Ishikawa (cell line): Measurements from ENCODE around the gene HOTAIR.

Source experiments
- CEBPB ChIP-seq: IDR thresholded peaks from 2 replicates; pipeline ENCODE4 v1.6.1; 2012
- CREB1 ChIP-seq: IDR thresholded peaks from 2 replicates; pipeline ENCODE4 v1.6.1; 2012; ENCODE audit warnings: low read depth
- EGR1 ChIP-seq: IDR thresholded peaks from 2 replicates; pipeline ENCODE4 v1.6.1; 2012
- EP300 ChIP-seq: IDR thresholded peaks from 2 replicates; pipeline ENCODE4 v1.6.1; 2012; ENCODE audit warnings: borderline replicate concordance
- FOXM1 ChIP-seq: IDR thresholded peaks from 2 replicates; pipeline ENCODE4 v1.6.1; 2012; ENCODE audit warnings: low read depth, borderline replicate concordance
- MAX ChIP-seq: IDR thresholded peaks from 2 replicates; pipeline ENCODE4 v1.6.1; 2012
- NFIC ChIP-seq: IDR thresholded peaks from 2 replicates; pipeline ENCODE4 v1.6.1; 2012
- RAD21 ChIP-seq: IDR thresholded peaks from 2 replicates; pipeline ENCODE4 v1.6.1; 2012; ENCODE audit warnings: low read depth
- REST ChIP-seq: IDR thresholded peaks from 2 replicates; pipeline ENCODE4 v1.6.1; 2012; ENCODE audit warnings: low read depth, mild to moderate bottlenecking
- TAF1 ChIP-seq: IDR thresholded peaks from 2 replicates; pipeline ENCODE4 v1.6.1; 2012; ENCODE audit warnings: low read depth, mild to moderate bottlenecking
- TCF12 ChIP-seq: IDR thresholded peaks from 2 replicates; pipeline ENCODE4 v1.6.1; 2012; ENCODE audit warnings: low read depth
- TEAD4 ChIP-seq: IDR thresholded peaks from 2 replicates; pipeline ENCODE4 v1.6.1; 2012
- USF1 ChIP-seq: IDR thresholded peaks from 2 replicates; pipeline ENCODE4 v1.6.1; 2012
- YY1 ChIP-seq: IDR thresholded peaks from 2 replicates; pipeline ENCODE4 v1.6.1; 2012; ENCODE audit warnings: low read depth
- ZBTB7A ChIP-seq: IDR thresholded peaks from 2 replicates; pipeline ENCODE4 v1.6.1; 2012; ENCODE audit warnings: low read depth

The HOTAIR gene

GRCh38 chr12:53976823-53977595 is 2.3 kb upstream of the HOTAIR start:
- TF ChIP-seq USF1 (no peak), EP300 (no peak), MAX (no peak), YY1 (no peak), CEBPB (no peak), TCF12 (no peak), REST (no peak), RAD21 (no peak), CREB1 (no peak), TEAD4 (no peak), NFIC (no peak), ZBTB7A (no peak), FOXM1 (no peak), EGR1 (no peak), TAF1 (no peak)

- TF ChIP-seq CREB1 = no peak
- TF ChIP-seq USF1 = no peak
- no peak for TF ChIP-seq TEAD4
- no peak for TF ChIP-seq EGR1
- TF ChIP-seq YY1 = no peak
- no peak for TF ChIP-seq ZBTB7A
- TF ChIP-seq MAX = no peak
- TF ChIP-seq FOXM1 = no peak
- no peak for TF ChIP-seq NFIC
- no peak for TF ChIP-seq CEBPB
- TF ChIP-seq EP300 = no peak
- TF ChIP-seq RAD21 = no peak
- TF ChIP-seq TCF12 = no peak
- TF ChIP-seq REST = no peak
- no peak for TF ChIP-seq TAF1
Measured at GRCh38 chr12:53976172-53976822, 1.5 kb upstream of the HOTAIR start.

GRCh38 chr12:53975479-53976152 is 862 bp upstream of the HOTAIR start:
- TF ChIP-seq USF1 = no peak
- no peak for TF ChIP-seq CREB1
- no peak for TF ChIP-seq RAD21
- TF ChIP-seq YY1 = no peak
- no peak for TF ChIP-seq ZBTB7A
- no peak for TF ChIP-seq CEBPB

GRCh38 chr12:53975064-53975471 is 314 bp upstream of the HOTAIR start:
- no peak for TF ChIP-seq TCF12

- no peak for TF ChIP-seq CEBPB
- no peak for TF ChIP-seq REST
- TF ChIP-seq TAF1 = no peak
- TF ChIP-seq TEAD4 = no peak
- no peak for TF ChIP-seq ZBTB7A
- no peak for TF ChIP-seq NFIC
- TF ChIP-seq FOXM1 = no peak
- no peak for TF ChIP-seq CREB1
- no peak for TF ChIP-seq EGR1
- TF ChIP-seq YY1 = no peak
- no peak for TF ChIP-seq TCF12
- no peak for TF ChIP-seq MAX
- no peak for TF ChIP-seq EP300
- TF ChIP-seq USF1 = no peak
- TF ChIP-seq RAD21 = no peak
Measured at GRCh38 chr12:53973236-53974042, 1.3 kb downstream of the HOTAIR start.
